Measurements from ENCODE around the gene SSNA1.

Gene SSNA1

DNA sequence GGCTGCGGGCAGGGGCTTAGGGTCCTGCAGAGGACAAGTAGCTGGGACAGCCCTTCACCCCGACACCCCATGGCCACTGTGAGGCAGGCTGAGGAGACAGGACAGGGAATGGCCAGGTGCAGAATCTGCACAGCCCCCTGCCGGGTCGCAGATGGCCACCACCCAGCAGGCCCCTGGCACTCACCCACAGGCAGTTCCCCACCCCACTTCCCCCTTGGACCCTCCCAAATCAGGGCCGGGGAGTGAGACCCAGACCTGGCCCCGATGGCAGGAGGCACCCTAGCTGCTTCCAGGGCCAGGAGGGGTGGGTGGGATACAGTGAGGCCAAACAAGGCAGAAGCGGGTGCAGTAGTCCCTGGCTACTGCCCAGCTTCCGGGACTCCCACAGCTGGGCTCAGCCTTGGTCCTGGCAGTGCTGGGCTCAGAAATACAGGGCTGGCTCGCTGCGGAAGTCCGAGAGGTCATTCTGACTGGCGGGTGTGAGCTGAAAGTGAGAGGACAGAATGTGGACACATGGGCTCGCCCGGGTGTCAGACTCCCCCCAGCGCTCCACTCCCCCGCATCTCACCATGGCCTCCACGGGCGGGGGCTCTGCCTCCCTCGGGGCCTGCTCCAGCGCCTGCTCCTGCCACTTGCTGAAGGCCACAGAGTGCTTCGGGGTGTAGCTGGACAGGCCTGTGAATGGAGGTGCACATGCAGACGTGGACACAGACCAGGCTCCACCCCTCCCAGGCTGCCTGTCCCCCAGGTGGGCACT, 3.4 kb downstream of the SSNA1 start:
- ChIA-PET POLR2A (interaction anchor here (0.6 to 2.1 kb wide), 3 partner anchors 9 to 114 kb away, joined by 3 to 8 read pairs (median 4); partner anchors contain the start of genes RNF224 and TPRN), CTCF (interaction anchor here (1.2 to 1.4 kb wide), 2 partner anchors 9 to 12 kb away, joined by 3 to 5 read pairs; partner anchors contain the start of gene TPRN)
- no peak overlapping the region for H3K4me3 ChIP-seq (ENCODE audit: low read depth, low read length)
- no peak for DNase-seq (ENCODE audit: low read depth, low spot score)
- TF ChIP-seq, protein P1, sequence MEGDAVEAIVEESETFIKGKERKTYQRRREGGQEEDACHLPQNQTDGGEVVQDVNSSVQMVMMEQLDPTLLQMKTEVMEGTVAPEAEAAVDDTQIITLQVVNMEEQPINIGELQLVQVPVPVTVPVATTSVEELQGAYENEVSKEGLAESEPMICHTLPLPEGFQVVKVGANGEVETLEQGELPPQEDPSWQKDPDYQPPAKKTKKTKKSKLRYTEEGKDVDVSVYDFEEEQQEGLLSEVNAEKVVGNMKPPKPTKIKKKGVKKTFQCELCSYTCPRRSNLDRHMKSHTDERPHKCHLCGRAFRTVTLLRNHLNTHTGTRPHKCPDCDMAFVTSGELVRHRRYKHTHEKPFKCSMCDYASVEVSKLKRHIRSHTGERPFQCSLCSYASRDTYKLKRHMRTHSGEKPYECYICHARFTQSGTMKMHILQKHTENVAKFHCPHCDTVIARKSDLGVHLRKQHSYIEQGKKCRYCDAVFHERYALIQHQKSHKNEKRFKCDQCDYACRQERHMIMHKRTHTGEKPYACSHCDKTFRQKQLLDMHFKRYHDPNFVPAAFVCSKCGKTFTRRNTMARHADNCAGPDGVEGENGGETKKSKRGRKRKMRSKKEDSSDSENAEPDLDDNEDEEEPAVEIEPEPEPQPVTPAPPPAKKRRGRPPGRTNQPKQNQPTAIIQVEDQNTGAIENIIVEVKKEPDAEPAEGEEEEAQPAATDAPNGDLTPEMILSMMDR (IDR thresholded peaks at IDR 0.05; ENCODE audit: insufficient read depth, low read length, missing control alignments) = no peak

- TF ChIP-seq, protein P1 (IDR thresholded peaks at IDR 0.05; ENCODE audit: insufficient read depth, low read length, missing control alignments) = no peak
- POLR2A ChIA-PET = interaction anchor here (1.7 to 2.1 kb wide), 2 partner anchors 8 to 35 kb away, joined by 4 to 8 read pairs; partner anchors contain the start of genes RNF224 and TPRN
- no peak for DNase-seq (ENCODE audit: low read depth, low spot score)
- CTCF ChIA-PET = interaction anchor here (0.9 to 1.4 kb wide), 2 partner anchors 8 to 35 kb away, joined by 3 to 5 read pairs; partner anchors contain the start of genes RNF224 and TPRN
- H3K4me3 ChIP-seq (ENCODE audit: low read depth, low read length) = no peak overlapping the region
Observed at GRCh38 chr9:137192448-137192780, 3.9 kb downstream of the SSNA1 start.

GRCh38 chr9:137192859-137193258, 4.4 kb downstream of the SSNA1 start:
- no peak for DNase-seq (ENCODE audit: low read depth, low spot score)
- H3K4me3 ChIP-seq (ENCODE audit: low read depth, low read length) = no peak overlapping the region
- ChIA-PET CTCF (interaction anchor here (0.9 to 1.4 kb wide), 2 partner anchors 8 to 35 kb away, joined by 3 to 5 read pairs; partner anchors contain the start of genes RNF224 and TPRN), POLR2A (interaction anchor here (1.0 to 1.7 kb wide), 2 partner anchors 34 to 48 kb away, joined by 3 to 4 read pairs; partner anchors contain the start of genes RNF224 and TUBB4B)
- TF ChIP-seq, protein P1 (IDR thresholded peaks at IDR 0.05; ENCODE audit: insufficient read depth, low read length, missing control alignments) = no peak

- POLR2A ChIA-PET = interaction anchor here (1.0 to 1.3 kb wide), 2 partner anchors 47 to 49 kb away, joined by 3 to 4 read pairs; partner anchors contain the start of gene TUBB4B
- no peak overlapping the region for H3K4me3 ChIP-seq (ENCODE audit: low read depth, low read length)
- DNase-seq (ENCODE audit: low read depth, low spot score) = no peak
- CTCF ChIA-PET = interaction anchor here (1.9 kb wide), 1 partner anchor 43 kb away, joined by 6 read pairs; no protein-coding TSS in a partner anchor
- TF ChIP-seq, protein P1 (IDR thresholded peaks at IDR 0.05; ENCODE audit: insufficient read depth, low read length, missing control alignments) = no peak
Observed at GRCh38 chr9:137193771-137194170, 5.3 kb downstream of the SSNA1 start.

- ChIA-PET CTCF (interaction anchor here (1.2 to 1.9 kb wide), 2 partner anchors 13 to 42 kb away, joined by 3 to 6 read pairs; no protein-coding TSS in a partner anchor), POLR2A (interaction anchor here (1.3 to 1.8 kb wide), 2 partner anchors 46 to 48 kb away, joined by 4 to 6 read pairs; partner anchors contain the start of gene TUBB4B)
- TF ChIP-seq, protein P1 (IDR thresholded peaks at IDR 0.05; ENCODE audit: insufficient read depth, low read length, missing control alignments) = no peak
- no peak for DNase-seq (ENCODE audit: low read depth, low spot score)
- H3K4me3 ChIP-seq (ENCODE audit: low read depth, low read length) = no peak overlapping the region
Observed at GRCh38 chr9:137194388-137194787, 5.9 kb downstream of the SSNA1 start.

DNA sequence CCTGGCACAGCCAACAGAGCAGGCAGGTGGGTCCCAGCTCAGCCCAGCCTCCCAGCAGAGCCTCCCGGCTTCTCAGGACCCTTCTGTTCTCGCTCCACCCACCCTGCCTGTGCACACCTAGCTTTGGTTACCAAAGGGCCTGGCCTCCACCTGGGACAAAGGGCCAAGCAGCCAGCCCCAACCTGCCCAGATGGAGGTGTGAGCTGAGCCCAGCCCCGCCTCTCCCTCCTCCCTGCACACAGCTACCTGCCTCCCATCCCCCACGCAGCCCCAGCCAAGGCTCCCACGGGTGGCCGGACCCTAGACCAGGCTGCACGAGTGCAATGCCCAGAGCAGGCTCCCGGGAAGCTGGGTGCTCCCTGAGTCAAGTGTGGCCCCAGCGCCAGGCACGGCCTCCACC, 6.4 kb downstream of the SSNA1 start:
- DNase-seq (ENCODE audit: low read depth, low spot score) = no peak
- ChIA-PET POLR2A (interaction anchor here (1.3 to 1.8 kb wide), 2 partner anchors 46 to 47 kb away, joined by 4 to 6 read pairs; partner anchors contain the start of gene TUBB4B), CTCF (interaction anchor here (1.2 to 1.9 kb wide), 3 partner anchors 9 to 42 kb away, joined by 3 to 6 read pairs (median 3); no protein-coding TSS in a partner anchor)
- H3K4me3 ChIP-seq (ENCODE audit: low read depth, low read length) = no peak overlapping the region
- TF ChIP-seq, protein P1 (IDR thresholded peaks at IDR 0.05; ENCODE audit: insufficient read depth, low read length, missing control alignments) = no peak

Data from AG04449 (cell line).